ENCODE data around the gene TMEM131L. TPM values are rescaled to one million over a fixed set of nuclear protein-coding genes. Genes with fewer than 3 reads are reported as not detected.

TMEM131L gene
- total RNA-seq, 1 donor from 2014 or later = 18.9 TPM

GRCh38 chr4:153589703-153590595, 123.8 kb downstream of the TMEM131L start:
- no peak overlapping the region for H3K27ac Mint-ChIP-seq
- peaks cover 4% of the 10 kb centered on the region for H3K36me3 Mint-ChIP-seq (ENCODE audit: insufficient read depth)
- no peak for TF ChIP-seq CTCF (IDR thresholded peaks at IDR 0.05; ENCODE audit: unreplicated experiment)
- DNase-seq (ENCODE audit: low spot score, unreplicated experiment) = no peak
- no peak overlapping the region for H3K4me3 Mint-ChIP-seq (ENCODE audit: low read depth)
- H3K9me3 Mint-ChIP-seq (ENCODE audit: low read depth) = no peaks in the 10 kb centered on the region
- no peaks in the 10 kb centered on the region for H3K27me3 Mint-ChIP-seq
- no peaks in the 10 kb centered on the region for H3K4me1 Mint-ChIP-seq (ENCODE audit: low read depth)

- H3K4me1 Mint-ChIP-seq (ENCODE audit: low read depth) = no peaks in the 10 kb centered on the region
- H3K4me3 Mint-ChIP-seq (ENCODE audit: low read depth) = no peak overlapping the region
- DNase-seq (ENCODE audit: low spot score, unreplicated experiment) = no peak
- no peak for TF ChIP-seq CTCF (IDR thresholded peaks at IDR 0.05; ENCODE audit: unreplicated experiment)
- no peaks in the 10 kb centered on the region for H3K9me3 Mint-ChIP-seq (ENCODE audit: low read depth)
- peaks cover 5% of the 10 kb centered on the region for H3K36me3 Mint-ChIP-seq (ENCODE audit: insufficient read depth)
- no peaks in the 10 kb centered on the region for H3K27me3 Mint-ChIP-seq
- H3K27ac Mint-ChIP-seq = no peak overlapping the region
Observed at GRCh38 chr4:153591441-153591840, 125.3 kb downstream of the TMEM131L start.

GRCh38 chr4:153592064-153592463, 125.9 kb downstream of the TMEM131L start:
- Mint-ChIP-seq H3K27me3 (no peaks in the 10 kb centered on the region), H3K4me1 (ENCODE audit: low read depth) (no peaks in the 10 kb centered on the region), H3K9me3 (ENCODE audit: low read depth) (no peaks in the 10 kb centered on the region), H3K4me3 (ENCODE audit: low read depth) (no peak overlapping the region), H3K36me3 (ENCODE audit: insufficient read depth) (peaks cover 5% of the 10 kb centered on the region), H3K27ac (no peak overlapping the region)
- no peak for TF ChIP-seq CTCF (IDR thresholded peaks at IDR 0.05; ENCODE audit: unreplicated experiment)
- DNase-seq (ENCODE audit: low spot score, unreplicated experiment) = no peak

- H3K36me3 Mint-ChIP-seq (ENCODE audit: insufficient read depth) = peaks cover 7% of the 10 kb centered on the region
- TF ChIP-seq CTCF (IDR thresholded peaks at IDR 0.05; ENCODE audit: unreplicated experiment) = no peak
- no peak overlapping the region for H3K27ac Mint-ChIP-seq
- DNase-seq (ENCODE audit: low spot score, unreplicated experiment) = no peak
- no peak overlapping the region for H3K4me3 Mint-ChIP-seq (ENCODE audit: low read depth)
- no peaks in the 10 kb centered on the region for H3K27me3 Mint-ChIP-seq
- no peaks in the 10 kb centered on the region for H3K9me3 Mint-ChIP-seq (ENCODE audit: low read depth)
- no peaks in the 10 kb centered on the region for H3K4me1 Mint-ChIP-seq (ENCODE audit: low read depth)
Observed at GRCh38 chr4:153593161-153593560, 127.0 kb downstream of the TMEM131L start.

- no peaks in the 10 kb centered on the region for H3K9me3 Mint-ChIP-seq (ENCODE audit: low read depth)
- no peak overlapping the region for H3K4me3 Mint-ChIP-seq (ENCODE audit: low read depth)
Observed at GRCh38 chr4:153594210-153594609, 128.1 kb downstream of the TMEM131L start.

More at GRCh38 chr4:153594210-153594609, 128.1 kb downstream of the TMEM131L start:
- Mint-ChIP-seq H3K27ac (no peak overlapping the region), H3K4me1 (ENCODE audit: low read depth) (no peaks in the 10 kb centered on the region), H3K27me3 (no peaks in the 10 kb centered on the region), H3K36me3 (ENCODE audit: insufficient read depth) (peaks cover 10% of the 10 kb centered on the region)
- DNase-seq (ENCODE audit: low spot score, unreplicated experiment) = no peak
- TF ChIP-seq CTCF (IDR thresholded peaks at IDR 0.05; ENCODE audit: unreplicated experiment) = no peak

Measured in progenitor cell of endocrine pancreas (in vitro differentiated cells).